Measurements from ENCODE around the gene PCDHGA6.

PCDHGA6 gene

GRCh38 chr5:141422742-141423291, 49.1 kb downstream of the PCDHGA6 start:
- no peak for DNase-seq

GRCh38 chr5:141427783-141428426, 54.2 kb downstream of the PCDHGA6 start:
- no peak for DNase-seq
